IPS-20b (cell line): ENCODE data around the gene GNAL.
"Not testable (repeated sequence)": the region's sequence is repeated elsewhere in the genome, so short reads cannot be mapped to it uniquely, and the experiment has no call there.

Source experiments
- H3K27ac ChIP-seq: one replicate; pipeline ENCODE4 v1.5.1; 2013; ENCODE audit warnings: low read length
- H3K27me3 ChIP-seq: 2 replicates; pipeline ENCODE4 v1.6.1; 2013; ENCODE audit warnings: mild to moderate bottlenecking, low read length, inconsistent platforms; ENCODE audit not compliant: insufficient read depth
- H3K36me3 ChIP-seq: 2 replicates; pipeline ENCODE4 v1.6.1; 2013; ENCODE audit warnings: low read depth, mild to moderate bottlenecking, inconsistent platforms, low read length, moderate library complexity; ENCODE audit not compliant: insufficient read depth
- H3K4me1 ChIP-seq: 2 replicates; pipeline ENCODE4 v1.6.1; 2013; ENCODE audit warnings: mild to moderate bottlenecking, control low read depth, inconsistent platforms, low read length, moderate library complexity; ENCODE audit not compliant: insufficient read depth
- H3K4me3 ChIP-seq: 2 replicates; pipeline ENCODE4 v1.5.1; 2013; ENCODE audit warnings: mild to moderate bottlenecking, low read length, inconsistent platforms
- H3K9ac ChIP-seq: 2 replicates; pipeline ENCODE4 v1.6.1; 2013; ENCODE audit warnings: low read depth, mild to moderate bottlenecking, inconsistent platforms, low read length, moderate library complexity
- H3K9me3 ChIP-seq: 2 replicates; pipeline ENCODE4 v1.6.1; 2013; ENCODE audit warnings: mild to moderate bottlenecking, low read depth, low read length, inconsistent platforms; ENCODE audit not compliant: insufficient read depth

GNAL gene

DNA sequence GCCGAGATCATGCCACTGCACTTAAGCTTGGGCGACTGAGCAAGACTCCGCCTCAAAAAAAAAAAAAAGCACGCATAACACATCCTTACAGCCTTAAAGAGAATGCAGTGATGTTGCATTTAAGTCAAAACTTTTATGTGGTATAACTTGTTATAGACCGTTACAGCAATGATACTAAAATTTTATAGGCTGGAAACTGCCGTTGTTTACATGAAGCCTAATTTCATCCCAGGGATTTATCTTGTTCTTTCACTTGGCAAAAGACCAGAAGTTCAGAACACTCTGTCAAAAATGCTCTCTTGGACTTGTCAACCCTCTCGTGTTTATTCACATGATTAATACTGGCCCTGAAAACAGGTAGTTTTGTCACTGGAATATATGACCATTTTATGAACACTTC is 7.4 kb downstream of the GNAL start:
- Histone ChIP-seq H3K9me3 (no peaks in the 10 kb centered on the region), H3K36me3 (no peaks in the 10 kb centered on the region), H3K9ac (no peak overlapping the region), H3K4me3 (no peak overlapping the region), H3K4me1 (no peaks in the 10 kb centered on the region), H3K27ac (no peak overlapping the region), H3K27me3 (peaks cover 5% of the 10 kb centered on the region)

DNA sequence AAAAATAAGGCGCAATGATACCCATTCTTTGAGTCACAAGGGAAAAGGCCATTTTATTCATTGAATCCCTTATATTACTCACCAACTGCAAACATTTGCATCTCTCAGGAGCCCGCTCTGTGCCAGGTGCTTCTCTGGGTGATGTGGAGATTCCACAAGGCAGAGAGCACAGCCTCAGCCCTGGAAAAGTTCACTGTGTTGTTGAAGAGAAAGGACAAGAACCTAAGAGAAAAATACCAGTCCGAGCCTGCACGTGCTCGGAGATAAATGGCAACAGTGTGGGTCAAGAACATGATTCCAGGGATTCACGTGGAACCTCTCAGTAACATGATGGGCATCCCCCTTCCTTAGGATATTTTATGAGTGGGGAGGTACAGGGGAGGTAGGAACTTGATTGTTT is 11.8 kb downstream of the GNAL start:
- no peaks in the 10 kb centered on the region for H3K36me3 ChIP-seq
- no peak overlapping the region for H3K27ac ChIP-seq
- H3K4me1 ChIP-seq = no peaks in the 10 kb centered on the region
- no peak overlapping the region for H3K9ac ChIP-seq
- no peaks in the 10 kb centered on the region for H3K27me3 ChIP-seq
- H3K4me3 ChIP-seq = no peak overlapping the region
- H3K9me3 ChIP-seq = no peaks in the 10 kb centered on the region

DNA sequence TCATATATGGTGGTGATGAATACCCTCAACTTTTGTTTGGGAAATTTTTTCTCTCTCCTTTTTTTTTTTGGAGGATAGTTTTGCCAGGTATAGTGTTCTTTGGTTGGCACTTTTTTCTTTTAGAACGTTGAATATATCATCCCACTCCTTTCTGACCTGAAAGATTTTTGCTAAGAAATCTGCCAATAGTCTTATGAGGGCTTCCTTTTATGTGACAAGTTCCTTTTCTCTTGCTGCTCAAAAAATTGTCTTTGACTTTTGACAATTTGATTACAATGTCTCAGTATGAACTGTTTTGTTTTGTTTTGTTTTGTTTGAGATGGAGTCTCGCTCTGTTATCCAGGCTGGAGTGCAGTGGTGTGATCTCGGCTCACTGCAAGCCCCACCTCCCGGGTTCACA is 21.5 kb downstream of the GNAL start:
- H3K36me3 ChIP-seq = no peaks in the 10 kb centered on the region
- H3K4me1 ChIP-seq = peaks cover 12% of the 10 kb centered on the region; the same call in 1 of the 2 replicates
- H3K9ac ChIP-seq = no peak overlapping the region
- H3K9me3 ChIP-seq = no peaks in the 10 kb centered on the region
- no peak overlapping the region for H3K27ac ChIP-seq
- H3K27me3 ChIP-seq = no peaks in the 10 kb centered on the region
- H3K4me3 ChIP-seq = no peak overlapping the region

- Histone ChIP-seq H3K4me3 (peak overlapping the region; percentile 32; the same call in 1 of the 2 replicates), H3K4me1 (peaks cover 12% of the 10 kb centered on the region; the same call in 1 of the 2 replicates), H3K36me3 (no peaks in the 10 kb centered on the region), H3K27me3 (no peaks in the 10 kb centered on the region), H3K9ac (0 out of 2 replicates have a peak overlapping the region, but pooled peaks have one; percentile 12), H3K27ac (no peak overlapping the region), H3K9me3 (no peaks in the 10 kb centered on the region)
Measured at GRCh38 chr18:11713756-11714155, 24.7 kb downstream of the GNAL start.

- peaks cover 12% of the 10 kb centered on the region; the same call in 1 of the 2 replicates for H3K4me1 ChIP-seq
- no peaks in the 10 kb centered on the region for H3K9me3 ChIP-seq
- H3K36me3 ChIP-seq = no peaks in the 10 kb centered on the region
- 0 out of 2 replicates have a peak overlapping the region, but pooled peaks have one; percentile 12 for H3K9ac ChIP-seq
- no peak overlapping the region for H3K27ac ChIP-seq
- peak overlapping the region; percentile 32; the same call in 1 of the 2 replicates for H3K4me3 ChIP-seq
- no peaks in the 10 kb centered on the region for H3K27me3 ChIP-seq
Measured at GRCh38 chr18:11714244-11714918, 25.3 kb downstream of the GNAL start.

DNA sequence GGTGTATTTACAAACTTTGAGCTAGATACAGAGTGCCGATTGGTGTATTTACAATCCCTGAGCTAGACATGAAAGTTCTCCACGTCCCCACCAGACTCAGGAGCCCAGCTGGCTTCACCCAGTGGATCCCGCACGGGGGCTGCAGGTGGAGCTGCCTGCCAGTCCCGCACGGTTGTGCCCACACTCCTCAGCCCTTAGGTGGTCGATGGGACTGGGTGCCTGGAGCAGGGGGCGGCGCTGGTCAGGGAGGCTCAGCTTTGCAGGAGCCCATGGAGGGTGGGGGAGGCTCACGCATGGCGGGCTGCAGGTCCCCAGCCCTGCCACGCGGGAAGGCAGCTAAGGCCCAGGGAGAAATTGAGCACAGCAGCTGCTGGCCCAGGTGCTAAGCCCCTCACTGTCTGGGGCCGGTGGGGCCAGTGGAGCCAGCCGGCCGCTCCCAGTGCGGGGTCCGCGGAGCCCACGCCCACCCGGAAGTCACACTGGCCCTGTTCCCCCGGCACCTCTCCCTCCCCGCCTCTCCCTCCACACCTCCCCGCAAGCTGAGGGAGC is 27.8 kb downstream of the GNAL start:
- H3K4me1 ChIP-seq = peaks cover 12% of the 10 kb centered on the region; the same call in 1 of the 2 replicates
- not testable (repeated sequence) for H3K9ac ChIP-seq, H3K27ac ChIP-seq, H3K36me3 ChIP-seq, H3K9me3 ChIP-seq, H3K4me3 ChIP-seq, H3K27me3 ChIP-seq

- Histone ChIP-seq H3K9me3 (no peaks in the 10 kb centered on the region), H3K27me3 (no peaks in the 10 kb centered on the region), H3K27ac (no peak overlapping the region), H3K9ac (no peak overlapping the region), H3K4me1 (peaks cover 3% of the 10 kb centered on the region; the same call in 1 of the 2 replicates), H3K36me3 (no peaks in the 10 kb centered on the region), H3K4me3 (no peak overlapping the region)
Measured at GRCh38 chr18:11719050-11719449, 30.0 kb downstream of the GNAL start.

DNA sequence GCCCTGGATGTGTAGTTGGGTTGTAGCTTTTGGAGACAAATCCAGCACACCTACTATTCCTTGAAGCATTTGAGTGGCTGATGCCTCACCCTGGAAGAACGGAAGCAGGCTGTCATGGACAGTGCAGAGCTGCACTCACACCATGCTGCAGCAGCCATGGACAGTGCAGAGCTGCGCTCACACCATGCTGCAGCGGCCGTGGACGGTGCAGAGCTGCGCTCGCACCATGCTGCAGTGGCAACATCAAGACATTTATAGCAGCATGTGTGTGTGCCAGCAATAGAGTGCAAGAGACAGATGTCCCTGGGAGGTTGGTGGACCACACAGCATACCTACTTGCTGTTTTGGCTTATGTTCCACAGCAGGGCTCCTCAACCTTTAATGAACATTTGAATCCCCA is 30.6 kb downstream of the GNAL start:
- no peak overlapping the region for H3K4me3 ChIP-seq
- H3K36me3 ChIP-seq = no peaks in the 10 kb centered on the region
- H3K27ac ChIP-seq = no peak overlapping the region
- H3K9ac ChIP-seq = no peak overlapping the region
- peaks cover under 1% of the 10 kb centered on the region; the same call in 1 of the 2 replicates for H3K4me1 ChIP-seq
- H3K9me3 ChIP-seq = no peaks in the 10 kb centered on the region
- H3K27me3 ChIP-seq = no peaks in the 10 kb centered on the region

GRCh38 chr18:11721720-11722119 is 32.7 kb downstream of the GNAL start:
- no peak overlapping the region for H3K27ac ChIP-seq
- no peaks in the 10 kb centered on the region for H3K36me3 ChIP-seq
- no peaks in the 10 kb centered on the region; the same call in 1 of the 2 replicates for H3K4me1 ChIP-seq
- no peak overlapping the region for H3K4me3 ChIP-seq
- no peaks in the 10 kb centered on the region for H3K27me3 ChIP-seq
- no peaks in the 10 kb centered on the region for H3K9me3 ChIP-seq
- H3K9ac ChIP-seq = no peak overlapping the region

DNA sequence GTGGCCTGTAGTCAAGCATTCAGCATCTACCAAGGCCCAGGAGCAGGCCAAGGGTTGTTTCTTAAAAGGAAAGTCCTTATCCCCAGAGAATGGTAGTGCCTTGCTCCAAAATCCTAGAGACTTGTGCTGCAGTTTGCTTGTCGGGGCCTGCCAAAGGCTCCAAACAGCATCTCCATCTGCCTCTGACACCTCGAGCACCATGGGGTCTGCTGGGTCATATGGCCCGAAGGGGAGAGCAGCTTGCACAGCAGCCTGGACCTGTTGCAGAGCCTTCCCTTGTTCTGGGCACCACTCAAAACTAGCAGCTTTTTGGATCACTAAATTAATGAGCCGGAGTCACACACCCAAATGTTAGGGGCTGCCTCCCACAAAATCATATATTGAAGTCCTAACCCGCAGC is 35.7 kb downstream of the GNAL start:
- H3K9ac ChIP-seq = no peak overlapping the region
- H3K36me3 ChIP-seq = no peaks in the 10 kb centered on the region
- no peaks in the 10 kb centered on the region; the same call in 1 of the 2 replicates for H3K4me1 ChIP-seq
- H3K27me3 ChIP-seq = no peaks in the 10 kb centered on the region
- H3K27ac ChIP-seq = no peak overlapping the region
- H3K4me3 ChIP-seq = no peak overlapping the region
- H3K9me3 ChIP-seq = no peaks in the 10 kb centered on the region

GRCh38 chr18:11726556-11726955 is 37.5 kb downstream of the GNAL start:
- no peaks in the 10 kb centered on the region for H3K27me3 ChIP-seq
- no peak overlapping the region for H3K27ac ChIP-seq

GRCh38 chr18:11728249-11728648 is 39.2 kb downstream of the GNAL start:
- Histone ChIP-seq H3K27me3 (peaks cover 2% of the 10 kb centered on the region; the same call in 1 of the 2 replicates), H3K27ac (no peak overlapping the region), H3K36me3 (no peaks in the 10 kb centered on the region), H3K4me1 (no peaks in the 10 kb centered on the region; the same call in 1 of the 2 replicates), H3K9me3 (no peaks in the 10 kb centered on the region), H3K9ac (no peak overlapping the region), H3K4me3 (no peak overlapping the region)

More at GRCh38 chr18:11726556-11726955, 37.5 kb downstream of the GNAL start:
- no peaks in the 10 kb centered on the region for H3K9me3 ChIP-seq
- H3K4me1 ChIP-seq = no peaks in the 10 kb centered on the region; the same call in 1 of the 2 replicates
- H3K9ac ChIP-seq = no peak overlapping the region
- no peaks in the 10 kb centered on the region for H3K36me3 ChIP-seq
- no peak overlapping the region for H3K4me3 ChIP-seq
